GM12801 (cell line): Measurements from ENCODE around the gene SLX4.

Experiments
- CTCF ChIP-seq: IDR thresholded peaks from one replicate; pipeline ENCODE4 v1.5.1; 2011; ENCODE audit warnings: control low read depth; ENCODE audit not compliant: insufficient read length; ENCODE audit errors: extremely low read depth

Gene SLX4

GRCh38 chr16:3609895-3610697, 1.3 kb downstream of the SLX4 start:
- TF ChIP-seq CTCF, result no peak

GRCh38 chr16:3608069-3608468, 3.3 kb downstream of the SLX4 start:
- no peak for TF ChIP-seq CTCF

GRCh38 chr16:3607634-3608033, 3.8 kb downstream of the SLX4 start:
- no peak for TF ChIP-seq CTCF

GRCh38 chr16:3607161-3607560, 4.2 kb downstream of the SLX4 start:
- TF ChIP-seq CTCF, result no peak

- TF ChIP-seq CTCF, result no peak
These were observed 5.0 kb downstream of the SLX4 start for GRCh38 chr16:3606441-3606840.

- TF ChIP-seq CTCF, result no peak
These were observed 9.1 kb downstream of the SLX4 start for GRCh38 chr16:3602320-3602653.

GRCh38 chr16:3601614-3602319, 9.6 kb downstream of the SLX4 start:
- no peak for TF ChIP-seq CTCF
